ENCODE data around the gene CTTN. TPM values are rescaled to one million over a fixed set of nuclear protein-coding genes. Genes with fewer than 3 reads are reported as not detected.

The CTTN gene
- total and polyA plus RNA-seq, 2 of the 8 experiments (the other 6 are each of a cell fraction or from before 2014, with no cell fraction given): 84.6 to 216 TPM

DNA sequence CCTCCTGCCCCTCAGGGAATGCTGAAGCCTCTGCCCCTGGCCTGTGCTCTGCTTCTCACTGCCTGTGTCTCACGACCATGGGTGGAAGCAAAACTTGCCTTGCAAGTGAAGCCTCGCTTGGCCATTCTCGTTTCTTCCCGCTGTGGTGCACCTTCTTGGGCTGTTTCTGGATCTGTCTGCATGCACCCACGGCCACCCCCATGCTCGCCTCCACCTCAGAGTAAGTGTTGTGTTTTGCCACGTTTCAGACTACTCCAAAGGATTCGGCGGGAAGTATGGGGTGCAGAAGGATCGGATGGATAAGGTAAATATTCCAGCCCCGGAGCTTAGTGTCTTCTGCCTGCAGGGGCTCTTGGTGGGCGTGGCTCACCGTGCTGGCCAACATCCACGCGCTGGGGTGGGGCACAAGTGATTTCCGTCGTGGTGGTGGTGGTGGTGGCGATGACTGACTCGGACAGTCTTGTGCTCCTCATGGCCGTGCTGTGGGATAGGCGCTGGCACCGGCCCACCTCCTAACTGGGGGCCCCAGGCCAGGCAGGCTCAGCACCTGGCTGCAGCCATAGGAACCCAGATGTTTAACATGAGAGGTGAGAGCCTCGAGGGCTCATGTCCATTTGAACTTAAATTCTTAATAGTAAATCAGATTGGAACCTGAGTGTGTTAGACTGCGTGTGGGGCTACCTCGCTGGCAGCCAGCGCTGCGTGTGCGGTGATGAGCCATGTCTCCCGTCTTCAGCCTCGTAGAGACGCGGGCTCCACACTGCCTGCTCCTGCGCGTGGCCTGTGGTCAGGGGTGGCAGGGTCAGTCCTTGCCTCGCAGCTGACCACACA is 24.6 kb downstream of the CTTN start:
- H3K27me3 ChIP-seq (replicated peaks in 1 of 4; ENCODE audit: control insufficient read depth in 3 of 4, extremely low read depth in 1 of 4, insufficient read depth in 3 of 4, low read length in 3 of 4): no peaks in the 10 kb centered on the region
- no peaks in the 10 kb centered on the region for H3K23me2 ChIP-seq (ENCODE audit: low read depth, low read length)
- H2AFZ ChIP-seq (ENCODE audit: low read length): no peak overlapping the region
- H2BK15ac ChIP-seq (ENCODE audit: low read length): no peak overlapping the region
- H2BK5ac ChIP-seq (ENCODE audit: low read depth, low read length): peak overlapping the region; percentile 48; the same call in 1 of the 2 replicates
- DNase-seq (ENCODE audit: low read depth in 1 of 2, low spot score in 2 of 2) (no peak), FAIRE-seq (no peak)
- H3K23ac ChIP-seq (ENCODE audit: insufficient read length): no peak overlapping the region
- peaks cover 2% of the 10 kb centered on the region for H3K79me1 ChIP-seq (ENCODE audit: low read depth, low read length)
- ChIA-PET CTCF (ENCODE audit: partially characterized antibody) (no interaction called here), POLR2A (ENCODE audit: partially characterized antibody) (interaction anchor here (1.5 to 2.1 kb wide), 3 partner anchors 11 to 25 kb away, joined by 4 to 8 read pairs (median 7); partner anchors contain the start of gene CTTN)
- H2BK20ac ChIP-seq (ENCODE audit: low read length): no peak overlapping the region
- no peak overlapping the region for H3K56ac ChIP-seq (replicated peaks; ENCODE audit: insufficient read length, low read depth, low read length)
- H3K18ac ChIP-seq (ENCODE audit: extremely low read depth, low read length): no peak overlapping the region
- peak overlapping the region; percentile 77 for H4K8ac ChIP-seq (ENCODE audit: extremely low read depth, insufficient read depth, low read length)
- H2AK5ac ChIP-seq (ENCODE audit: low read depth, low read length): no peak overlapping the region
- H3K9ac ChIP-seq (replicated peaks in 1 of 4; ENCODE audit: extremely low read depth in 1 of 4, low read depth in 3 of 4, low read length in 3 of 4): no peak overlapping the region; a peak in 1 of 7 replicates
- no peak overlapping the region for H3K14ac ChIP-seq (ENCODE audit: insufficient read length)
- H4K20me1 ChIP-seq (replicated peaks in 1 of 2; ENCODE audit: control insufficient read depth in 1 of 2, insufficient read depth in 2 of 2, low read length in 2 of 2): peaks cover 18 to 31% of the 10 kb centered on the region in 2 experiments
- H3K4me3 ChIP-seq (ENCODE audit: extremely low read depth in 1 of 4, insufficient read depth in 2 of 4, low read depth in 3 of 4, low read length in 4 of 4): no peak overlapping the region
- H3K27ac ChIP-seq (ENCODE audit: low read depth, low read length): 0 out of 2 replicates have a peak overlapping the region, but pooled peaks have one; percentile 15
- H2BK120ac ChIP-seq (replicated peaks; ENCODE audit: low read depth, low read length): no peak overlapping the region
- H4K5ac ChIP-seq (ENCODE audit: insufficient read length, low read depth, low read length): no peak overlapping the region
- peaks cover 28 to 68% (median 66%) of the 10 kb centered on the region in 4 experiments for H3K36me3 ChIP-seq (ENCODE audit: control insufficient read depth in 2 of 4, insufficient read depth in 4 of 4, low read length in 3 of 4)
- no peaks in the 10 kb centered on the region; a peak in 1 of 4 replicates for H3K79me2 ChIP-seq (ENCODE audit: control insufficient read depth in 1 of 2, insufficient read depth in 2 of 2, low read length in 2 of 2)
- H3K4ac ChIP-seq (replicated peaks; ENCODE audit: insufficient read length, low read depth, low read length): no peak overlapping the region
- H3K4me2 ChIP-seq (ENCODE audit: insufficient read depth in 1 of 2, low read depth in 2 of 2, low read length in 2 of 2): no peak overlapping the region
- 90% methylated on average over 34 of the region's 35 CpGs; no CpG with 5 or more reads in 1 of the 2 experiments for WGBS, 2 experiments (ENCODE audit: extremely low coverage in 1 of 2, insufficient coverage in 1 of 2, insufficient read length in 1 of 2, insufficient replicate concordance in 2 of 2, low coverage in 1 of 2, low lambda C conversion rate in 2 of 2, missing lambda C conversion rate in 1 of 2)
- H2BK12ac ChIP-seq (ENCODE audit: low read depth, low read length): no peak overlapping the region
- H3K4me1 ChIP-seq (replicated peaks in 1 of 4; ENCODE audit: control insufficient read depth in 3 of 4, insufficient read depth in 4 of 4, low read length in 3 of 4): peaks cover 0 to 10% (median 3%) of the 10 kb centered on the region in 4 experiments; a peak in 3 of 7 replicates
- H3K9me3 ChIP-seq (ENCODE audit: insufficient read depth in 2 of 2, low read depth in 1 of 2, low read length in 1 of 2): no peaks in the 10 kb centered on the region
- H4K91ac ChIP-seq (replicated peaks; ENCODE audit: insufficient read length, low read length): no peak overlapping the region
- TF ChIP-seq KDM4A (IDR thresholded peaks at IDR 0.05; ENCODE audit: low read depth, low read length, severe bottlenecking) (no peak), GABPA (IDR thresholded peaks at IDR 0.05; ENCODE audit: borderline replicate concordance, insufficient read depth, low read length) (no peak), NRF1 (IDR thresholded peaks at IDR 0.05; ENCODE audit: low read depth, low read length) (no peak), TEAD4 (IDR thresholded peaks at IDR 0.05; ENCODE audit: low read depth, low read length) (no peak), TAF7 (optimal IDR thresholded peaks at IDR 0.05; ENCODE audit: borderline replicate concordance, low read depth, low read length) (no peak), TAF1 (IDR thresholded peaks at IDR 0.05; ENCODE audit: low read depth, low read length) (no peak), KDM1A (IDR thresholded peaks at IDR 0.05; ENCODE audit: borderline replicate concordance, low read length) (no peak), EGR1 (IDR thresholded peaks at IDR 0.05; ENCODE audit: borderline replicate concordance, low read depth, low read length) (no peak), CHD2 (IDR thresholded peaks at IDR 0.05; ENCODE audit: low read length) (no peak), POLR2A (IDR thresholded peaks at IDR 0.05; ENCODE audit: control extremely low read depth in 1 of 2, low read depth in 2 of 2, low read length in 2 of 2) (no peak), CREB1 (IDR thresholded peaks at IDR 0.05) (no peak), SP1 (IDR thresholded peaks at IDR 0.05; ENCODE audit: low read depth, low read length) (no peak), CTBP2 (IDR thresholded peaks at IDR 0.05; ENCODE audit: borderline replicate concordance, insufficient read depth, insufficient read length, low read length) (no peak)

Measured in H1 (cell line).